ENCODE results near the gene GCN1.

GCN1 gene

DNA sequence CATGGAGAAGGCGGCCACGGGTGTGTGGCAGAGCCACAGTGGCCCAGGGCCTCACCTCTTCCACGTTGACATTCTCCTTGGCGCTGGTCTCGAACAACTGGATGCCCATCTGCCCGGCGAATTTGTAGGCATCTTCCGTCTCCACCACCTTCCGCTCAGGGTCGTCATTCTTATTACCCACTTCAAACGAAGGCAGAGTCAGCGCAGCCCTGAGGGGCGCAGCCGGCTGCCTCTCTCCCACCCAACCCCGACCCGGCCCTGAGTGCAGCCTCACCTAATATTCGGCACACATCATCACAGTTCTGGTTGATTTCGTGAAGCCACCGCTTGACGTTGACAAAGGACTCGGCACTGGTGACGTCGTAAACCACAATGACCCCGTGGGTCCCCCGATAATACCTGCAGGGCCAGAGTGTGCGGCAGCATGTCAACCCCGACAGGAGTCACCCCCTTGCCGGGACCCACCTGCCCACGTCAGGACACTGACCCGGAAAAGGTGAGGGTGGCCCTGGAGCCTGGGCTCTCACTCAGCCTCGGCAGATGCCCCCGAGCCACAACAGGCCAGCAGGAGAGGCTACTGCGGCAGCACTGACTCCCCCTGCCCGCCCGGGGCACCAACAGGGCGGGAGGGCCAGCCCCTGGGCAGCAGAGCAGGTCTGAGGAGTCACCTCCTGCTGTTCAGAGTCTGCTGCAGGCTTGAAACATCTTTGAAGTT is 95.6 kb downstream of the GCN1 start:
- Histone ChIP-seq H3K4me1 (ENCODE audit: control insufficient read depth, insufficient read depth, low read length) (peaks cover 10% of the 10 kb centered on the region), H3K27ac (ENCODE audit: low read depth, low read length) (no peak overlapping the region), H3K9ac (ENCODE audit: low read length) (no peak overlapping the region), H3K27me3 (ENCODE audit: control insufficient read depth, insufficient read depth, low read length) (no peaks in the 10 kb centered on the region), H3K9me3 (ENCODE audit: control insufficient read depth, insufficient read depth, low read depth, low read length) (no peaks in the 10 kb centered on the region), H3K4me3 (ENCODE audit: low read depth, low read length) (no peak overlapping the region), H3K36me3 (ENCODE audit: control insufficient read depth, insufficient read depth, low read length) (peaks cover 57% of the 10 kb centered on the region)

GRCh38 chr12:120096671-120097202 is 97.8 kb downstream of the GCN1 start:
- Histone ChIP-seq H3K27ac (ENCODE audit: low read depth, low read length) (no peak overlapping the region), H3K9me3 (ENCODE audit: control insufficient read depth, insufficient read depth, low read depth, low read length) (no peaks in the 10 kb centered on the region), H3K4me1 (ENCODE audit: control insufficient read depth, insufficient read depth, low read length) (peaks cover 25% of the 10 kb centered on the region), H3K27me3 (ENCODE audit: control insufficient read depth, insufficient read depth, low read length) (no peaks in the 10 kb centered on the region), H3K4me3 (ENCODE audit: low read depth, low read length) (no peak overlapping the region), H3K36me3 (ENCODE audit: control insufficient read depth, insufficient read depth, low read length) (peaks cover 48% of the 10 kb centered on the region), H3K9ac (ENCODE audit: low read length) (no peak overlapping the region)

DNA sequence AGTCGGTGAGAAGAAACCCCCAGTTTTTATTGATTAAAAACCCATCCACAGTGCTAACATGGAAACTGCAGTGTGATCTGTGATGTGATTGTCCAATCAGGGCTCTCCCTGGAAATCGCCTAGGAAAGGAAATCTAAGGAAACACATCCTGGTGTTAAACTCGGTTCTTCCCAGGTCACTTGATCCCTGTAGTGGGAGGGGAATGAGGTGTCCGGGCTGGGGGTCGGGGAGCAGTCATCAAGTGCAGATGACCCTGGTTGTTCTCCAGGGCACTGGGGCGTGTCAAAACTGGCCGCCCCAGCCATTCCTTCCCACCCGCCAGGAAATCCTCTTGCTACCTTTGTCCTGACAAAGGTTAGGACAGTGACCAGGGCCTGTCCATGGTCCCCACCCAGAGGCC is 98.8 kb downstream of the GCN1 start:
- H3K9ac ChIP-seq (ENCODE audit: low read length), result no peak overlapping the region
- peaks cover 27% of the 10 kb centered on the region for H3K4me1 ChIP-seq (ENCODE audit: control insufficient read depth, insufficient read depth, low read length)
- H3K27me3 ChIP-seq (ENCODE audit: control insufficient read depth, insufficient read depth, low read length), result no peaks in the 10 kb centered on the region
- peaks cover 47% of the 10 kb centered on the region for H3K36me3 ChIP-seq (ENCODE audit: control insufficient read depth, insufficient read depth, low read length)
- H3K27ac ChIP-seq (ENCODE audit: low read depth, low read length), result no peak overlapping the region
- H3K9me3 ChIP-seq (ENCODE audit: control insufficient read depth, insufficient read depth, low read depth, low read length), result no peaks in the 10 kb centered on the region
- H3K4me3 ChIP-seq (ENCODE audit: low read depth, low read length), result no peak overlapping the region

DNA sequence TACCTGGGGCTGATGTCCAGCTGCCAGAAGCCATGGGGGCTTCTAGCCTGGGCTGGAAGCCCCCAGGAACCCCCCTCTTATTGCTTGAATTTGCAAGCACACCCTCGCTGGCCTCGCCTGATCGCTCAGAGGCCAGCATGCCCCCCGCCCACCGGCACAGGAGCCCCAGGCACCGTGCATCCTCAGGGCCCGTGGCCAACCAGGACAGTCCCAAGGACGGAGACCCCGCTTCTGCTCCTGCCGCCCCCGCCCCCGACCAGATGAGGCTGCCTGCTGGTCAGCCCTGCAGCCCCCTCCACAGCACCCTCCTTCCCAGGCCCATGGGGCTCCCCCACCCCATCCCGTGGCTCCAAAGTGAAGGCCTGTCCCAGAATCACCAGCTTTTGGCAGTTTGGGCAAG is 99.2 kb downstream of the GCN1 start:
- no peak overlapping the region for H3K9ac ChIP-seq (ENCODE audit: low read length)
- no peaks in the 10 kb centered on the region for H3K27me3 ChIP-seq (ENCODE audit: control insufficient read depth, insufficient read depth, low read length)
- H3K27ac ChIP-seq (ENCODE audit: low read depth, low read length), result no peak overlapping the region
- H3K4me3 ChIP-seq (ENCODE audit: low read depth, low read length), result no peak overlapping the region
- peaks cover 43% of the 10 kb centered on the region for H3K36me3 ChIP-seq (ENCODE audit: control insufficient read depth, insufficient read depth, low read length)
- no peaks in the 10 kb centered on the region for H3K9me3 ChIP-seq (ENCODE audit: control insufficient read depth, insufficient read depth, low read depth, low read length)
- peaks cover 27% of the 10 kb centered on the region for H3K4me1 ChIP-seq (ENCODE audit: control insufficient read depth, insufficient read depth, low read length)

- H3K4me1 ChIP-seq (ENCODE audit: control insufficient read depth, insufficient read depth, low read length), result peaks cover 31% of the 10 kb centered on the region
- H3K27ac ChIP-seq (ENCODE audit: low read depth, low read length), result no peak overlapping the region
- no peak overlapping the region for H3K9ac ChIP-seq (ENCODE audit: low read length)
- no peaks in the 10 kb centered on the region for H3K27me3 ChIP-seq (ENCODE audit: control insufficient read depth, insufficient read depth, low read length)
- H3K9me3 ChIP-seq (ENCODE audit: control insufficient read depth, insufficient read depth, low read depth, low read length), result no peaks in the 10 kb centered on the region
- H3K4me3 ChIP-seq (ENCODE audit: low read depth, low read length), result no peak overlapping the region
- peaks cover 35% of the 10 kb centered on the region for H3K36me3 ChIP-seq (ENCODE audit: control insufficient read depth, insufficient read depth, low read length)
These were observed 100.0 kb downstream of the GCN1 start for GRCh38 chr12:120094485-120094884.

GRCh38 chr12:120093592-120094355 is 100.7 kb downstream of the GCN1 start:
- Histone ChIP-seq H3K4me1 (ENCODE audit: control insufficient read depth, insufficient read depth, low read length) (peaks cover 31% of the 10 kb centered on the region), H3K27me3 (ENCODE audit: control insufficient read depth, insufficient read depth, low read length) (no peaks in the 10 kb centered on the region), H3K36me3 (ENCODE audit: control insufficient read depth, insufficient read depth, low read length) (peaks cover 31% of the 10 kb centered on the region), H3K4me3 (ENCODE audit: low read depth, low read length) (peak overlapping the region; percentile 28; the same call in 1 of the 2 replicates), H3K9ac (ENCODE audit: low read length) (peak overlapping the region; percentile 20), H3K27ac (ENCODE audit: low read depth, low read length) (peak overlapping the region; percentile 11), H3K9me3 (ENCODE audit: control insufficient read depth, insufficient read depth, low read depth, low read length) (no peaks in the 10 kb centered on the region)

- Histone ChIP-seq H3K36me3 (ENCODE audit: control insufficient read depth, insufficient read depth, low read length) (peaks cover 26% of the 10 kb centered on the region), H3K27me3 (ENCODE audit: control insufficient read depth, insufficient read depth, low read length) (no peaks in the 10 kb centered on the region), H3K4me1 (ENCODE audit: control insufficient read depth, insufficient read depth, low read length) (peaks cover 31% of the 10 kb centered on the region), H3K9ac (ENCODE audit: low read length) (peak overlapping the region; percentile 20), H3K9me3 (ENCODE audit: control insufficient read depth, insufficient read depth, low read depth, low read length) (no peaks in the 10 kb centered on the region), H3K27ac (ENCODE audit: low read depth, low read length) (peak overlapping the region; percentile 11), H3K4me3 (ENCODE audit: low read depth, low read length) (no peak overlapping the region)
These were observed 101.3 kb downstream of the GCN1 start for GRCh38 chr12:120093336-120093591.

- Histone ChIP-seq H3K9me3 (ENCODE audit: control insufficient read depth, insufficient read depth, low read depth, low read length) (no peaks in the 10 kb centered on the region), H3K4me1 (ENCODE audit: control insufficient read depth, insufficient read depth, low read length) (peaks cover 32% of the 10 kb centered on the region), H3K27me3 (ENCODE audit: control insufficient read depth, insufficient read depth, low read length) (no peaks in the 10 kb centered on the region), H3K4me3 (ENCODE audit: low read depth, low read length) (no peak overlapping the region), H3K36me3 (ENCODE audit: control insufficient read depth, insufficient read depth, low read length) (peaks cover 24% of the 10 kb centered on the region), H3K27ac (ENCODE audit: low read depth, low read length) (0 out of 2 replicates have a peak overlapping the region, but pooled peaks have one; percentile 11), H3K9ac (ENCODE audit: low read length) (no peak overlapping the region)
These were observed 101.8 kb downstream of the GCN1 start for GRCh38 chr12:120092551-120093335.

GRCh38 chr12:120091371-120092090 is 103.0 kb downstream of the GCN1 start:
- H3K27ac ChIP-seq (ENCODE audit: low read depth, low read length), result no peak overlapping the region

GRCh38 chr12:120090626-120091295 is 103.8 kb downstream of the GCN1 start:
- Histone ChIP-seq H3K36me3 (ENCODE audit: control insufficient read depth, insufficient read depth, low read length) (peaks cover 14% of the 10 kb centered on the region), H3K27me3 (ENCODE audit: control insufficient read depth, insufficient read depth, low read length) (no peaks in the 10 kb centered on the region), H3K27ac (ENCODE audit: low read depth, low read length) (no peak overlapping the region), H3K4me3 (ENCODE audit: low read depth, low read length) (no peak overlapping the region), H3K9ac (ENCODE audit: low read length) (no peak overlapping the region), H3K4me1 (ENCODE audit: control insufficient read depth, insufficient read depth, low read length) (peaks cover 45% of the 10 kb centered on the region), H3K9me3 (ENCODE audit: control insufficient read depth, insufficient read depth, low read depth, low read length) (no peaks in the 10 kb centered on the region)

More at GRCh38 chr12:120091371-120092090, 103.0 kb downstream of the GCN1 start:
- H3K9me3 ChIP-seq (ENCODE audit: control insufficient read depth, insufficient read depth, low read depth, low read length), result no peaks in the 10 kb centered on the region
- no peak overlapping the region for H3K4me3 ChIP-seq (ENCODE audit: low read depth, low read length)
- H3K27me3 ChIP-seq (ENCODE audit: control insufficient read depth, insufficient read depth, low read length), result no peaks in the 10 kb centered on the region
- no peak overlapping the region for H3K9ac ChIP-seq (ENCODE audit: low read length)
- H3K36me3 ChIP-seq (ENCODE audit: control insufficient read depth, insufficient read depth, low read length), result peaks cover 16% of the 10 kb centered on the region
- peaks cover 39% of the 10 kb centered on the region for H3K4me1 ChIP-seq (ENCODE audit: control insufficient read depth, insufficient read depth, low read length)
